ENCODE measurements around the gene IGSF6.
A peak's percentile ranks its signal among the peaks of the same experiment; 100 is the strongest.
"Not testable (repeated sequence)": the region's sequence is repeated elsewhere in the genome, so short reads cannot be mapped to it uniquely, and the experiment has no call there.

IGSF6 gene, protein sequence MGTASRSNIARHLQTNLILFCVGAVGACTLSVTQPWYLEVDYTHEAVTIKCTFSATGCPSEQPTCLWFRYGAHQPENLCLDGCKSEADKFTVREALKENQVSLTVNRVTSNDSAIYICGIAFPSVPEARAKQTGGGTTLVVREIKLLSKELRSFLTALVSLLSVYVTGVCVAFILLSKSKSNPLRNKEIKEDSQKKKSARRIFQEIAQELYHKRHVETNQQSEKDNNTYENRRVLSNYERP

DNA sequence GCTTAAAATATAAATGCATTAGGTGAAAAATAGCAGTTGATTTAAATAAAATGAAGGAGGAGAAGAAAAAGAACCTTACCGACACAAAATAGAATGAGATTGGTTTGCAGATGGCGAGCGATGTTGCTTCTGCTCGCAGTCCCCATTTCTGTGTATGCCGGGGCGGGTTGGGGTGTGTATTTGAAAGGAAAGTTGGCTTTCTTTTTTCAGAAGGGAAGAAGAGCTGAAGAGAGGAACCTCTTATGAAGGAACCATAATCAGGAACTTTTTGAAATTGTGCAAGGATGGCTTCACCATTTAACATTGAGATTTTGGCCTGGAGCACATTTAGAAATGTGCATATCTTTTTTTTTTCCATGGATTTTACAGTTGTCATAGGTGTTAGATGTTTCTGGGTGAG is at the start of gene IGSF6:
Gene IGSF6 (minus strand): TSS at position 156 of the 400 bp plus-strand sequence. CDS start 10 bp downstream, at position 146.
- DNase-seq: peak; percentile 24

GRCh38 chr16:21701271-21701670 is 48.9 kb upstream of the IGSF6 start:
- no peak for DNase-seq

DNA sequence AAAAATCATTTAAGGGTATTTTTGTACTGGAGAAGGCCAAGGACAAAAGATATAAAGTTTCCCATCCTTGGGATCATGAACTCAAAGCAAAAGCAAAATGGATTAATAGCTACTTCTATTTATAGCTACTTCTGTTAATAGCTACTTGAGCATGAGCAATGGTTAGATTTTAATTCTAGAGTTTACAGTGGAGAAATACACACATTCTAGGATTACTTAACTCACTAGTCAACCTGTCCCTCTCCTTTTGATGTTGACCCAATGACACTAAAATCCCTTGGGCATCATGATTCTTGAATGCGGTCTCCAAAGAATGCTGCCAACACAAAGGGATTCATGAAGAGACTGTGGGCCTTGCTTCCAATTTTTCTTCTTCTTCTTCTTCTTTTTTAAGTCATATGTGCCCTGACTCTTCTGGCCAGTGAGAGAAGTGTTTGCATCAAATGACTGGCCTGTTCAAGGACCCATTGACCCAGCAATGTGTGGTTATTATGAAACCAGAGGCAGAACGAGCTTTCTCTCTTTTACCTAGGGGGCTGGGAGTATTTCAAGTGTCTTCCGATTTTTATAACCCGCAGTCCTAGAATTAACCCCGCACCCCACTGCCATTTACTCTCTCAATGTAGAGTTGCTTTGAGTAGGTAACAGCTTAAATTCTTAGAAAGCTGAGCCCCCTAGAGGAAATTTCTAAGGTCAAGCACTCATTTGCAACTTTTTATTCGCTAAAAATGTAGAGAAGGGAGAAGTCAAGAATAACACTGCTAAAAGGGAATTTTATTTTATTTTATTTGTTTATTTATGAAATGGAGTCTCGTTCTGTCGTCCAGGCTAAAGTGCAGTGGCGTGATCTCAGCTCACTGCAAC is 46.0 kb upstream of the IGSF6 start:
- DNase-seq: no peak

- DNase-seq: no peak
Observed at GRCh38 chr16:21697032-21697431, 44.6 kb upstream of the IGSF6 start.

DNA sequence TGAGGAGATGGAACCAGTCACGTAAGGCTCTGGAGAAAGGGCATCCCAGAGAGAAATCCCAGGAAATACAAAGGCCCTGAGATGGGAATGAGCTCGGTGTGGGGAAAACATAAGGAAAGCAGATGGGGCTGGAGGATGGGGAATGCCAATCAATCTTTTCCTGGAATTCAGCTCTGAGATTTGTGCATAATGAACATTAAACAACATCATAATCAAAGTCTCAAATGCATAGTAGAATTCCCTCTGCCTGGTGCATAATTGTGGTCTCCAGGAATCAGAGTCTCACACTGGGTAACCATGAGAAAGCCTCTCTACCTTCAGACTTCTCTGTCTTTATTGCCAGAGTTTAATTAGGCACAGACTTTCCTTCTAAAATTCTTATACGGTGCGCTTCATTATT is 42.2 kb upstream of the IGSF6 start:
- no peak for DNase-seq

DNA sequence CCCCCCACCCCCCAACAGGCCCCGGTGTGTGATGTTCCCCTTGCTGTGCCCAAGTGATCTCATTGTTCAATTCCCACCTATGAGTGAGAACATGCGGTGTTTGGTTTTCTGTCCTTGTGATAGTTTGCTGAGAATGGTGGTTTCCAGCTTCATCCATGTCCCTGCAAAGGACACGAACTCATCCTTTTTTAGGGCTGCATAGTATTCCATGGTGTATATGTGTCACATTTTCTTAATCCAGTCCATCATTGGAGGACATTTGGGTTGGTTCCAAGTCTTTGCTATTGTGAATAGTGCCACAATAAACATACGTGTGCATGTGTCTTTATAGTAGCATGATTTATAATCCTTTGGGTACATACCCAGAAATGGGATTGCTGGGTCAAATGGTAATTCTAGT is 38.6 kb upstream of the IGSF6 start:
- not testable (repeated sequence) for DNase-seq

DNA sequence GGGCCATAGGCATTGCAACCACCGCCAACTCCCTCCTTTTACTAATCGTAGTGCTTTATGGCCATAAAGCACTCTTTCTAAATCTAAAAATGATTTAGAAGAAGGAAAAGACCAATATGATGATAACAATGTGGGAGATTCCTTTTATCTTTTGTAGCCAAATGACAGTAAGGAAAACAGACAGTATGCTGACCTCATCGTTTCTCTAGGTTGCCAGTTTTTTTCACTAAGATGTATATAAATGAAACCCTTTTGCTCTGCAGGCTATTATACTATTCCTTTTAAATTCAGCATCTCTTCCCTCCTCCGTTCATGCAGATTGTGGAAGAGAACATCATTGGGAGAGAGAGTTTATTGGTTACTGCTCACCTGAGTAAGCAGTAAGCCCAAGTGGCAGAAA is 36.7 kb upstream of the IGSF6 start:
- DNase-seq: no peak

GRCh38 chr16:21685034-21685455 is 32.6 kb upstream of the IGSF6 start:
- DNase-seq: no peak

DNA sequence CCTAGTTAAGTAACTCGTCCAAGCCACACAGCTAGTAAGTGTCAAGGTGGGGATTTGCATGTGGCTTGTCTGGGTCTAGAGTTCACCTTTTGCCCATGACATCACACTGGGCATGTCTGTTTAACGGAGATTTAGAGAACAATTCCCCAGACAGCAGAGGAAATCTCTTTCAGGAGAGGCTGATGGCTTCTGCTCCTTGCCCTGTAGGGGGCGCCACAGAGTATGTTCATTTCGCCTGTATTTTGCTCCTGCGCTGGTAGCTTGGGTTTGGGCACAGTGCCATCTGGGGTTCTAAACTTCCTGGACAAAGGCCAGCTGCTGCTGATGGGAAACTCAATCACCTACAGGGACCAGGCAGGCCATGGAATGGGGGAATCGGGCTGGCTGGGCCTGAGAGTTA is 31.8 kb upstream of the IGSF6 start:
- no peak for DNase-seq

DNA sequence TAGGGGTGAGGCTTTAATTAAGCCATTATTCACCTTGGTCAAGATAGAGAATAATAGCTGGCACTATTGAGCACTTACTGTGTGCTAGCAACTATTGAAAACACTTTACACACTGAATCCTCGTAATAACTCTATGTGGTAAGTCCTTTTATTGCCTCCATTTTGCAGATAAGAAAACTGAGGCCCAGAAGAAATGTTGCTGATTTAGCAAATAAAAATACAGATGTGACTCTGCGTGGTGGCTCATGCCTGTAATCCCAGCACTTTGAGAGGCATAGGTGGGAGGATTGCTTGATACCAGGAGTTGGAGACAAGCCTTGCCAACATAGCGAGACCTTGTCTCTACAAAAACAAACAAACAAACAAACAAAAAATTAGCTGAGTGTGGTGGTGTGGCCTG is 30.8 kb upstream of the IGSF6 start:
- DNase-seq: no peak

- not testable (repeated sequence) for DNase-seq
Observed at GRCh38 chr16:21680714-21681113, 28.3 kb upstream of the IGSF6 start.

GRCh38 chr16:21674456-21674855 is 22.0 kb upstream of the IGSF6 start:
- DNase-seq: not testable (repeated sequence)

DNA sequence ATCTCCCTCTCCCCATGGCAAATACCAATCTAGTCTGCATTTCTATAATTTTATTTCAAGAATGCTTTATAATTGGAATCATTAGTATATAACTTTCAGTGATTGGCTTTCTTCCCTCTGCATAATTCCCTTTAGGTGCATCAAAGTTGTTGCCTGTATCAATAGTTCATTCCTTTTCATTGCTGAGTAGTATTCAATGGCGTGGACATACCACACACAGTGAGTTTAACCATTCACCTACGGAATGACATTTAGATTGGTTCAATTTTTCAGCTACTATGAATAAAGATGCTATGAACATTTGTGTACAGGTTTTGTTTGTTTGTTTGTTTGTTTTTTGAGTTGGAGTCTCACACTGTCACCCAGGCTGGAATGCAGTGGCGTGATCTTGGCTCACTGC is 21.1 kb upstream of the IGSF6 start:
- no peak for DNase-seq

DNA sequence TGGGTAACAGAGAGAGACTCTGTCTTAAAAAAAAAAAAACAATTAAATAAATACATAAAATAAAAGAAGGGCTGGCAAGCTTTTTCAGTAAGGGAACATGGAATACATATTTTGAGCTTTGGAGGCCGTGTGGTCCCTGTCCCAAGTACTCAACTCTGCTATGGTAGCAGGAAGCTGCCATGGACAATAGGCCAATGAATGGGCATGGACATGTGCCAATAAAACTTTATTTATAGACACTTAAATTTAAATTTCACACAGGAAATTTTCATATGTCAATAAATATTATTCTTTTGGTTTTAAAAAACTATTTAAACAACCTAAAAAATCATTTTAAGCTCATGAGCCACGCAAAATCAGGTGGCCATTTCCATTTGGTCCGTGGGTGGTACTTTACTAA is 15.2 kb upstream of the IGSF6 start:
- no peak for DNase-seq

GRCh38 chr16:21666772-21667171 is 14.4 kb upstream of the IGSF6 start:
- no peak for DNase-seq

DNA sequence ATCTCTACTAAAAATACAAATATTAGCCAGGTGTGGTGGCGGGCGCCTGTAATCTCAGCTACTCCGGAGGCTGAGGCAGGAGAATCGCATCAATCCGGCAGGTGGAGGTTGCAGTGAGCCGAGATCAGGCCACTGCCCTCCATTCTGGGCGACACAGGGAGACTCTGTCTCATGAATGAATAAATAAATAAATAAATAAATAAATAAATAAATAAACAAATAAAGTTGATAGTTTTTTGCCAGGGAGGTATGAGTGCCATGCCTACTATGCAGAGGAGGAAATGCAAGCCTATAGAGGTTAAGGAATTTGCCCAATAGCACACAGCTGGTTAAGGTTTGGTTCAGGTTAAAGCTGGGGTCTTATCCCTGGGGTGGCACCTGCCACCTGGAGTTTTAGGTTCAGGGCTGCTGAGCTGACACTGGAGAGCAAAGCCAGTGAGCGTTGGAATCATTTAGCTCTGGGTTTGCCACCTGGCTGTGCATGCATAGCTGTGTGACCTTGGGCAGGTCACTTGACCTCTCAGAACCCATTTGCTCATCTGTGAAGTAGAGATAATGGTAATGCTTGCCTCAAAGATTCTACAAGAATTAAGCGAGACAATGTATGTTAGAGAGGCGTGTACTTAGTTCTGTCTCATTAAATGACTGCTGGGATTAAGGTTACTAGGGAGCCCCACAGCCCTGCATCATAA is 12.5 kb upstream of the IGSF6 start:
- DNase-seq: no peak

DNA sequence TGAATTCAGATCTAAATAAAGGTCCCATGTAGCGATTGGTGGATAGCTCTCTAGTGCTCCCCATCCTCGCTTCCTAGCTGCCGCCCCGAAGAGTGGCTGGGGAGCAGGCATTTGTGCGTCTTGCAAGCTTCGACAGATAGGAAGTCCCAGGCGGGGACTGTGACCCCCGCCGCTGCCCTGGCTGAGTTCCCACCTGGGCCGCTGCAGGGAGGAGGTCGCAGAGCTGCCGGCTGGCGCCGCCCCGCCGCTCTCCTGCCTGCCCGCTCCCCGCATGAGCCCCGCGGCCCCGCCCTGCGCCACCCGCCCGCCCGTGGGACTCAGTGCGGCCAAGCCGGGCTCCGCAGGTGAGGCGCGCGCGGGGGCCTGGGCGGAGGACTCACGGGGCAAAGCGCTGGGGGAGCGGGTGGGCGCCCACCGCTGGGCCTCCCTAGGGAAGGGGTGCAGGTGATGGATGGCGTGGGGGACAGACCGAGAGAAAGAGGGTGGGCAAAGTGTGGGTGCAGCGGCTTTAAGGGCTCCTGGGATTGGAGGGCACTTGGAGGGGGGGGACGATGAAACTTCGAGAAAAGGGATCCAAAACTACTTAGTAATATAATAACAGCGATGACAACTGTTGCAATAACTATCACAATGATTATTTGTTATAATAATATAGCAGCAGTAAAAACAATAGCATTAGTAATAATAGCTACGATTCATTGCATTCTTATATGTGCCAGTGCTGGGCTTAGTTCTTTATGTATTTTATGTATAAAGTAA is 11.7 kb upstream of the IGSF6 start, which contains the start of gene OTOA:
Gene OTOA (plus strand): TSS at position 80 of the 759 bp plus-strand sequence. CDS start 14,547 bp downstream, outside the sequence.
- no peak for DNase-seq

DNA sequence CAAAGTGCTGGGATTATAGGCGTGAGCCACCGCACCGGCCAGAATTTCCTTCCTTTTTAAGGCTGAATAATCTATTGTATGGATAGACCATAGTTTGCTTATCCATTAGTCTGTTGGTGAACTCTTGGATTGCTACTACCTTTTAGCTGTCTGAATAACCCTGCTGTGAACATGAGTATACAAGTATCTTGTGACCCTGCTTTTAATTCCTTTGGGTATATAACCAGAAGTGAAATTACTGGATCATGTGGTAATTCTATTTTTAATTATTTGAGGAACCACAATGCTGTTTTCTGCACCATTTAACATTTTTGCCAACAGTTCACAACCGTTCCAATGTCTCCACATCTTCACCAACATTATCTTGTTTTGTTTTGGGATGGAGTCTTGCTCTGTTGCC is 6.7 kb upstream of the IGSF6 start:
- no peak for DNase-seq

GRCh38 chr16:21656795-21657768 is 4.7 kb upstream of the IGSF6 start:
- DNase-seq: peak; percentile 47

DNA sequence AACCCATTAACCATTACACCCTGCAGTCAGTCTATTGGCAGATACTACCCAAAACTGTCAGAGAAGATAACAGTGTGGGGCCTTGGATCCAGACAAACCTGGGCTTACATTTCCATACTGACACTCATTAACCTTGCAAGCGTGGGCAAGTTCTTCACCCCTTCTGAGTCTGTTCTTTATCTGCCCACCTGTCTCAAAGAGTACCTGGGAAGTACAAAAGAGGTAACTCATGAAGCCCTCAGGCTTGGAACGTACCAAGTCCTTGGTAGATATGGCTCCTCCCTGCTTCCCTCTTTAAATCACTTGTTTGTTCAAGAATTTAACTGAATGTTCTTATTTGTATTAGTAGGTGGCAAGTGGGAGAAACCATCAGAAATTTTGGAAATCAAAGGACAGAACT is 2.5 kb upstream of the IGSF6 start:
- no peak for DNase-seq

- no peak for DNase-seq
Observed at GRCh38 chr16:21654466-21654865, 2.1 kb upstream of the IGSF6 start.

GRCh38 chr16:21653571-21653970 is 1.2 kb upstream of the IGSF6 start:
- no peak for DNase-seq

Measured in CD4-positive, alpha-beta T cell treated with Interleukin-15 for 1 hour (primary cell).